Measurements from ENCODE around the gene MAP2K2.

MAP2K2 gene

DNA sequence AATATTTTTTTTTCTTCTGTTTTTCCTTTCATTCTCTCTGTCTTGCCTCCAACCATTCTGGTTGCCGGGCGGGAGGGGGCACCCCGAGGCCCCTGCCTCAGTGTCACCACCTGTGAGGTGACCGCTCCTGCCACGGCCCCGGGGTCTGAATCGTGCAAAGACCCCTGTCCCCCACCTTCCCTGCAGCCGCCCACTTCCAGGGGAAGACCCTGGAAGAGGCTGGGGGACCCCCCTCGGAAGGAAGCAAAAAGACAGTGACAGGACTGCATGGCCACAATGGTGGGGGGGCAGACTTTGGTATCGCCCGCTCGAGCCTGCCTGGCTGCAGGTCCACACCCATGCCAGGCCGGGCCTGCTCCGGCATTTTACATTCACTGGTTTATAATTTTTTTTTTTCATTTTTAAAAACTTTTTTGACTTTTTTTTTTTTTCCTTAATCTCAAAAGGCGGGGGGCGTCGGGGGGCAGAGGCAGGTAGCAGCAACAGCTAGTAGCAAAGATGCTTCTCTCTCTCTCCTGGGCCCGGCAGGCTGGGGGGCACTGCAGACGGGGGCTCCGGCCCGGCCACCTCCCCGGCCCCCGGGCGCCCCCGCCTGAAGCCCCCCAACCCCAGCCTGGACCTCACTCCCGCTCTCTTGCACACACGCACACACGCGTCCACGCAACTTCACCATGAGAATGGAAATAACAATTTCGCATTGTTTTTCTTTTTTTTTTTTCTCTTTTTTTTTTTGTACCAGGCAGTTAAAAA, 79.8 kb downstream of the MAP2K2 start:
- no peak for DNase-seq (ENCODE audit: low read depth)

DNA sequence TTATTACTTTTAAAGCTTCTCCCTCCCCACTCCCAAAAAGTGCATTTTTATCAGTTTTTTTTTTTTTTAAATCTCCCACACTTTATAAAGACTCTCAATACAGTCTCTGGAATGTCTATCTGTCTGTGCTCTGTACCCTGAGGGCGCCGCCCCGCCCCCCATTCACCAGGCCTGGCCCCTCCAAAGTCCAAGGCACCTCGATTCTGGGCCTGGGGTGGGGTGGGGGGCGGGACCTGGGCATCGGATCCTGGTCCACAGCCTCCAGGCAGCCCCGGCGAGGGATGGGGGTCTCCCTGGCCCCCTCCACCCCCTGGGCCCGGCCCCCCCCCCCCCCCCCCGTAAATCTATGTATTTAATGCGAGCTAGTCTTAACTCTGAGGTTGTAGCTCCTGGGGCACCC, 80.5 kb downstream of the MAP2K2 start:
- DNase-seq (ENCODE audit: low read depth): no peak

DNA sequence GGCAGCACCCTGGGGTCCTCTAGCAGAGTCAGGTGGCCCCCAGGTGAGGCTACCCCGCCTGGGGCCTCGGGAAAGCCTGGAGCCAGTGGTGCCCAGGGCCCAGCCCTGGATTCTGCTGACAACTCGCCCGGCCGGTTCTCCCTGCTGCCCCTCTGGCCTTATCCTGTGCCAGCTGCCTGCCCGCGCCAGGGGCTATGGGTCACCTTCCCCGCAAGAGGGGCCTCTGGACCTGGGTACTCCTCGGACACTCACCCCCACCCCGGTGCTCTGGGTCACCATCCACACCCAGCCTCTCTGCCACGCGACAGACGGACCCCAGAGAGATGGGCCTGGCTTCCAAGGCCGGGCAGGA, 81.2 kb downstream of the MAP2K2 start:
- no peak for DNase-seq (ENCODE audit: low read depth)

DNA sequence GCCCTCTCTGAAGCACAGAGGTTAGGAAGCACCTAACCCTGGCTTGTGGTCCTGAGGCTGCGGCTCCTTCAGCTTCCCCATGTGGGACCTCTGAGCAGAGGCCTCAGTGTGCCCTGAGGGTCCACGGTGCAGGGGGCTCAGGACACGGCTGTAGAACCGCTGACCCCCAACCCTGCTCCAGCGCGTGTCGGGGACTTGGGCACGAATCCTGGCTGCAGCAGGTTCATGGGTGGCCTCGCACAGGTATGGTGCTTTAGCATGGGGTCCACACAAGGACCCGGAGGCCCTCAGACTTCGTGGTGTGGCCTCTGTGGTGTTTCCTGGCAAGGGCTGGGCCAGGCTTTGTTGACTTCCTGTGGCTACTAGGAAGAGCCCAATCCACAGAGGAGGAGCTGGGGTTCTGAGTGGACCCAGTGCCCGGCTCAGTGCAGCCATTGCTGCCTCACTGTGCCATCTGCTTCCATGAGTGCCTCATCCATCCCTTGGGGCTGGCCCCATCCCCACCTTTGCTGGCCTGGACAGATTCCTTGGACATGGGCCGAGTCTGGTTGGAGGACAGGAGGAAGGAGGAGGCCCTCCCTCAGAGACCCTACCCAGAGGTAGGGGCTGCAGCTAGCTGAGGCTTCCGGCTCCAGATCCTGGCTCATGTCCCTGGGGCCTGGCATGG, 81.7 kb downstream of the MAP2K2 start:
- no peak for DNase-seq (ENCODE audit: low read depth)

Measured in stimulated activated CD8-positive, alpha-beta memory T cell treated with anti-CD3 and anti-CD28 coated beads, Interleukin-15, amount 100 ng/mL, for 1 hour (primary cell).